SKM-1 (cell line): ENCODE results near the gene ALS2CL.

Experiments
- DNase-seq: peaks from one replicate; lab custom pipeline; 2025; ENCODE audit not compliant: unreplicated experiment; lab: John Stamatoyannopoulos, UW

The ALS2CL gene

DNA sequence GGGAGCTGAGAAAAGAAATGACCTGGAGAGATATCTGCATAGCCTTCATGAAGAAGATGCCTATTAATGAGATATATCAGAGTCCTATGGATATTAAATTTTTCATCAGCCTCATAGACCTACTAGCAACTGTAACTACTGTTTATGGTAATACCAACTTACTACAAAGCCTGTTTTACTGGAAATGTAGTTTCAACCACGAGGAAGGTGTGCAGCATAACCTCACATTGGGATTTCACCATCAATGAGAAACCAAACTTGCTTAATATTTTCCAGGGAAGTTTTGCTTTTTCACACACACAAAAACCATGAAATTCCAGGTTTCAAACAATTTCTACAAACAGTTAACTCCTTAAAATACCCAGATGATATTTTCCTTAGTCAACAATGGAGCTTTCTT lies 49.8 kb downstream of the ALS2CL start:
- no peak for DNase-seq

DNA sequence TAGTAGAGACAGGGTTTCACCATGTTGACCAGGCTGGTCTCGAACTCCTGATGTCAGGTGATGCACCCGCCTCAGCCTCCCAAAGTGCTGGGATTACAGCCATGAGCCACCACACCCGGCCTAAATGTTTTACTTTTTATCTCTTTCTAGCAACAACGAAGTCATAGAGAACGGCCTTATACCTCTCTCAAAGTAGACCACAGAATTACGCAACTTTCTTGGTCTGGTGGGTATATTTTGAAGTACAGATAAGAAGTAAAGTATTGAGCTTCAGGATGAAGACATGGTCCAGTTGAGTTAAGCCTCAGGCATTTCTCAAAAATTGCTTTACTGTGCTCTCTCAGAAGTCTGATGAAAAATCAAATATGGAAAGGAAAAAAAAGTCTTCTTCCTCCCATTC lies 50.5 kb downstream of the ALS2CL start:
- DNase-seq: peak; percentile 27

DNA sequence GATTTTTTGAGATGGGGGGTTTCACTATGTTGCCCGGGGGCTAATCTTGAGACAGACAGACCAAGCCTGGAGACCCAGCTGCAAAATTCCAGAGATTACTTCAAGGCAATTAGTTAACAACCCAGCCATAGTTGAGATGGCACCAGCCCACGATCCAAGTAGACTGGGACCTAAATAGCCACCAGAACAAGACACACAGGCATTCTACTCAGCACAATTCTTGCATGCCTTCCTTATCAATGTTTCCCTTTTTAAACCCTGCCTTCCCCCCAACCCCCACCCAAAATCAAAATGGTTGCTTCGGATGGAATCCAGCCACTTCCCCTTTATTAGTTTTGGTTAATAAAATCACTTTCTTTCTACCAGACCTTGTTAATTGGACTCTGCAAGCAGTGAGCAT lies 52.6 kb downstream of the ALS2CL start:
- DNase-seq: no peak

DNA sequence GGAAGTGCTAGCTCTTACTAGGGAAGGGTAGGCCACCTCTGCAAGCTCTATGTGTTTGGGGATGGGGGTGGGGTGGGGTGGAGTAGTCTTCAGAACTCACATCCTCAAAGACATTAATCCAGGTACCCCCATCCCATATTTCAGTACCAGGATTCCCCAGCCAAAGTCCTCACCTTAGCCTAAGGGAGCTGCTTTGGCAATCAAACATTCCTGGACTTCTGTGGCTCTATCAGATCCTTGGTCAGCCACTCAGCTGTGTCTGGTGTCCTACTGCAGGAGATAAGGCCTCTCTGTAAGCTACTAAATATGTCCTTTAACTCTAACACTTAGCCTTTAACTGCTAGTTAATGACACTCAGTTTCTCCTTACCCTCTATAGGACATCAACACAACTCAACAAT lies 54.3 kb downstream of the ALS2CL start:
- DNase-seq: no peak

DNA sequence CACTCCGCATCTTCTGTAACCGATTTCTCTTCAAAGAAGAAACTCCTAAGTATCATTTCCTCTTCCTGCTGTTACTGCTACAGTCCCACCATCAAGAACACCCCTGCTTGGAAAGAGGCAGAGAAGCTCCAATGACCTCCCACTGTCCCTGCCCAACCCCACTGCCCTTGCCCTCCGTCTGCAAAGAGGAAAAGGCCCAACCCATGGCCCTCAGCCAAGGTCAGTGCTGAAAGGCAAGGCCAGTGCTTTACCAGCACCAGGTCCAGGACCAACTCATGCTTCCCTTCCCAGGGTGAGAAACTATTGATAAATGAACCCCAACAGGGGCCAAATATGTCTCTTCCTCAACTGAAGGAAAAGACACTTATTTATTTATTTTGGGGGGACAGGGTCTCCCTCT lies 58.6 kb downstream of the ALS2CL start:
- DNase-seq: no peak

DNA sequence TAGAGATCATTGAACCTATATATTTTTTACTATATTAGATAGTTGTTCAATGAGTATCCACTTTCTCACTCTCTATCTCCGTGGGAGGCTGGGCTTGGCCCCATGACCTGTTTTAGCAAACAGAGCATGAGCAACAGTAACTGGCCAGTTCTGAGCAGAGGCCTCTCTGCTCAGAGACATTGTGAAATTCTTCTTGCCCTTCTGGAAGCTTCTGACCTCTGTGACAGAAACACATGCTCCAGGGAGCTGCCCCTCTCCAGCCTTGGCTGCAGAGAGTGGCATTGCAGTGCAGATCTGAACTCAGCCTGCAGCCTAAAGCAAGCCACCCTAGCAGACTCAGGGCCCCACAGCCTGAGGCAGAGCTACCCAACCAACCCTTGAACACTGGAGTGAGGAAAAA lies 60.7 kb downstream of the ALS2CL start:
- no peak for DNase-seq

DNA sequence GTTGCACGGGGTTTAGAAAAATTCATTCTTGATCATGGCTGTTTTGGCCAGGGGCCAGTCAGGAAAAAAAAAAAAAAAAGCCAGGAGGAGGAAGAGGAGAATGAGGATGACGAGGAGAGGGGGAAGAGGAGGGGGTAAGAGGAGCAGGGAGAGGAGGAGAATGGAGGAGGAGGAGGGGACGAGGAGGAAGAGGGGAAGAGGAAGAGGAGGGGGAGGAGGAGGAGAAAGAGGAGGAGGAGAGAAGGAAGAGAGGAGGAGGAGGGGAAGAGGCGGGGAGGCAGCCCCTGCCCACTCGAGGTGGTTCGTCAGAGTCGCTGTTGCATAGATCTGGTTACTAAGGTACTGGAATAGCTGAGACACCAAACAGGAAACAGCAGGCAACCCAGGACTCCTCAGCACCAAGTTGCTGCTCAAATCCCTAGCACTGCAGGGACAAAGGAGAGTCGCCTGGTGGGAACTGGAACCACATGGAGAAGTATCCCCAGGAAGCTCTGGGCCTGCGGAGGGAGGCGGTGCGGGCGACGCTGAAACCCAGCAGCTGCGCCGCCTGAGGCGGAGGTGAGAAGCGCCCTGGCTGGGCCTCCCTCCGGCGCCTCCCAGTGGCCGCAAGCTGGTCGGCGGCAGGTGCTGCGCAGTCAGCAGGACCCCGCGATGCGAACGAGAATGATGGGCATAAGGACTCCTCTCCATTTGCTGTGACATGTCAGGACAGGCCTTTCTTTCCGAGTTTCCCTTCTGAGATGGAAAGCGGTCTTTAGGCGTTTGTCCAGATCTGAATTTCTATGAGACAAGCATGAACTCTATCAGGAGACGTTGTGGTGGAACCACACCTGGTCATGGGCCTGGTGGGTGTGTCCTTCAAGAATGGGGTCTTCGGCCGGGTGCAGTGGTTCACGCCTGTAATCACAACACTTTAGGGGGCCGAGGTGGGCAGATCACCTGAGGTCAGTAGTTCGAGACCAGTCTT lies 63.6 kb downstream of the ALS2CL start:
- no peak for DNase-seq

DNA sequence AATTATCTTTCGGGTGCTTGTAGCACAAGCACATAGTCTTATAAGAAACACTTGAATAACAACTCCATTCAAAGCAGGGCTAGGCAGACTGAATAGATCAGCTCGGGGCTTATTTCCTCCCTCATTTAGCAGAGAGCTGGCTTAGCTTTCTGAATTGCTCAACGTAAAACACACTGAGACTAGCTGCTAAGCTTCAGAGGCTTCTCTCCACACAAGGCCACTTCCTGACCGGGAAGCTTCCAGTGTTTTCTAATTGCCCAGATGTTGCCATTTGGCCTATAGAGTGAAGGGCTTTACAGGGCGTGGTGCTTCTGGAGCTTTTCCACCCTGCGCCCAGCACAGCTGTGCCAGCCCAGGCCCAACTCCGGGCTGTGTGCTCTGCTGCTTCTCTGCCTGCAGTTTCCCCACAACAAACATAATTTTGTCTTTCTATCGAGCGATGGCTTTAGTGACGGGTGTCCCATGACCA lies 64.5 kb downstream of the ALS2CL start:
- no peak for DNase-seq

DNA sequence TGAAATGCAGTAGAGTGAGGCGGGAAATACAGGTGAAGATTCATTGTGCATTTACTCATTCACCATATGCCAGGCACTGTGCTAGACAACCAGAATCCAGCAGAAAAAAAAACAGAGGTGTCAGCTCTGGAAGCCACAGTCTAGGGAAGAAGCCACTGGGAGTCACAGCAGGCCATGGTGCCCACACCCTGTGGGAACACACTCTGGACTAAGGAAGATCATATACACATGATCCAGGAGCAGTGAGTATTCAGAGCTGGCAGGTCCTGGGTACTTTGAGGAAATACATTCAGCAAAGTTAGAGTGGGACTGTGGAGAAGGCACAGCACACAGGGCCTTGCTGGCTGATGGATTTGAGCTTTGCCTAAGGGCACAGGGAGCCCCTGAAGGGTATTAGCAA lies 66.4 kb downstream of the ALS2CL start:
- DNase-seq: no peak

DNA sequence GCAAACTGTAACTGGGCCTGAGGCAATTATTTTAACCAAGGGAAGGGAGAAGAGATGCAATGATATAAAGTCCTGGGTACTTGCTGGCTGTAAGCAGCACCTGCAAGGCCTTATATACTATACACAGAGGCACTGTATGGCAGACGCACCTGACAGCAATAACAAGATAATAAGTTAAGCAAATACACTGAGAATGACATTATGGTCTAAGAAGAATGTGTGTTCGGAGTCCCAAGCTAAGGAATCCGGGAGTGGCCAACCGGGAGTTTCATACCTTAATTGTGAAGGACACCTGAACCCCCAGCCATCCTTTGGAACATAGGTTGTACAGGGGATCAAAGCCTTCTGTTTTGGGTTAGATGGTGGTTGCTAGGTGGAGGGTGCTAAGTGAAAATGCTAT lies 67.4 kb downstream of the ALS2CL start:
- DNase-seq: no peak

DNA sequence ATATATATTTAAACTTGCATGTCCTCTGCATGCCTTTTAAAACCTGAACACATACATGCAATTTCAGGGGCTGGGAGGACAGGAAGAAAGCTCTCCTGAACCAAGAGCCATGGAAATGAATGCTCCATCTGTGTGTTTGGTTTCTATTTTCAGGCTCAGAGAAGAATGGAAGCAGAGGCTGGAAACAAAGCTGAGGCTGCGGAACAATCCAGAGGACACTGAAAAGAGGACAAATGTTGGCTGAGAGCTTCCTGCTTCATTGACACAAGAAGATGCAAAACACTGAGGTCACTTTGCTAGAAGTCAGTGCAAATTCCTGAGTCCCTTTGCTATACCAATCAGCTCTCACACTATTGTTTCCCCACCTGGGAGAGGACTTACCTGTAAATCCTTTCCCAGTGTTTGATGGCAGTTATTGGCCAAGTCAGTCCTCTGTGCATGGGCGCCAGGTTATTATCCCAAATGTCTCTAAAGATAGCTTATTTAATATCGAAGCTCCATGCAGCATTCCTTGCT lies 68.4 kb downstream of the ALS2CL start:
- no peak for DNase-seq

DNA sequence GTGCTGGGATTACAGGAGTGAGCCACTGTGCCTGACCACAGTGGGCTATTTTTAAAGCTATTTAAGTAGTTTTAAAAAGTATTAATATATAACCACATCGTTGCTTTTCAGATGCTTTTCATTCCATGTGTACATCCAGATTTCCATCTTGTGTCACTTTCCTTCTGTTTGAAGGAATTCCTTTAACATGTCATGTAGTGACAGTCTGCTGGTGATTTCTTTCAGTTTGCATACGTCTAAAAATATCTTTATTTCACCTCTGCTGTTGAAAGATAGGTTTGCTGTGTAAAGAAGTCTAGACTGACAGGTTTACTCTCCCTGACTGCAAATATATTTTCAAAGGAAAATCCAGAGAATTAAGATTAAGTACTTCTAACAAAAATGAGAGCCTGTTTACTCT lies 68.9 kb downstream of the ALS2CL start:
- DNase-seq: no peak

DNA sequence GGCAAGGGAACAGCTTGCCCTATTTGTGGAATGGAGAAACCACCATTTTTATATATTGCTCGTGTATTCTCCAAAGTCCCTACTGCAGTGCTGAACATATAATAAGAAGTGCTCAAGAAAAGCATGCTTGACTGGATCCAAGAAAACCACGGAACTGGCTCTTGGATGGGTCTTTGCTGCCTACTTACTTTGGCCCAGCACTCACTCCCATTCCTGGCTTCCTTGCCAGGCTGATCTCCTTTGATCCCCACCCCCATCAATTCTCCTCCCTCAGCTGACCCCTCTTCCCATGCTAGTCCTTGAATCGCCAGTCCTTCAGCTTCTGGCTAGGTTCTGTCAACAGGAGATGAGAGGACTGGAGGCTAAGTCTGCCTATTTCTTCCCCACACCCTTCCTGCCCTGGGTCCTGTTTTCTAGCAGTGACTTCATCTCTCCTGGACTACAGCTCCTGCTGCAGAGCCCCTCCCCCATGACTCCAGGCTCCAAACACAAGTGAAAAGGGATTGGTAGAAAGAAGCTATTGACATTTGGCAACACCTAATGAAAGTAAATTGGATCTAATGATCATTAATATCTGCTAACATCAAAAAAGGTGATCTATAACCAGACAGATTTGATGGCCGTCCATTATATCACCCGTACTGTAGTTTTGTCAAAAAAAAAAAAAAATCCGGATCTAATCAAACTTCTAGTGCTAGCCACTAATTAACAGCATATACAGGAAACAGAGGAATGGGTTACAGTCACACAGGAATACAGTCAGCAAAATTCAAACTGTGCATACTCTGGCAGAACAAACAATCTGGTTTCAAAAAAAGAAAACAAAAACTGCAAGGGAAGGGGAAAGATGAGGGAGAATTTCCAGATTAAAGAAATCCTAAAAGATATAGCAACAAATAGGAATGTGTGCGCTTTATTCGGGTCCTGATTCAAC lies 73.4 kb downstream of the ALS2CL start:
- no peak for DNase-seq
